ENCODE measurements around the gene DPPA4. TPM values are rescaled to one million over a fixed set of nuclear protein-coding genes. Genes with fewer than 3 reads are reported as not detected.
"Not testable (repeated sequence)": the region's sequence is repeated elsewhere in the genome, so short reads cannot be mapped to it uniquely, and the experiment has no call there.

DPPA4 gene
- total RNA-seq, 1 experiment from 2014 or later = 774 TPM

GRCh38 chr3:109375975-109376374, 38.6 kb upstream of the DPPA4 start:
- H3K9me3 Mint-ChIP-seq = peaks cover 5% of the 10 kb centered on the region
- peaks cover 10% of the 10 kb centered on the region for H3K36me3 Mint-ChIP-seq
- ChIA-PET CTCF (no interaction called here), POLR2A (interaction anchor here (0.7 kb wide), 1 partner anchor 105 kb away, joined by 5 read pairs; no protein-coding TSS in a partner anchor)
- no peak overlapping the region for H3K4me3 Mint-ChIP-seq
- ATAC-seq (no peak), DNase-seq (ENCODE audit: low spot score) (no peak)
- TF ChIP-seq ERG (CRISPR knock-in tag; IDR thresholded peaks at IDR 0.05) = no peak
- TF ChIP-seq ATF1 (CRISPR knock-in tag; IDR thresholded peaks at IDR 0.05) = no peak
- no peak for TF ChIP-seq ZNF281 (CRISPR knock-in tag; IDR thresholded peaks at IDR 0.05)
- no peak for TF ChIP-seq NR1H2 (CRISPR knock-in tag; IDR thresholded peaks at IDR 0.05)
- TF ChIP-seq IRF2 (CRISPR knock-in tag; IDR thresholded peaks at IDR 0.05; ENCODE audit: borderline replicate concordance, low read depth) = no peak
- TF ChIP-seq ZNF512 (CRISPR knock-in tag; IDR thresholded peaks at IDR 0.05; ENCODE audit: borderline replicate concordance) = no peak
- no peak for TF ChIP-seq ATF6 (CRISPR knock-in tag; IDR thresholded peaks at IDR 0.05)
- TF ChIP-seq ZNF532 (CRISPR knock-in tag; IDR thresholded peaks at IDR 0.05; ENCODE audit: borderline replicate concordance) = no peak
- no peak for TF ChIP-seq SMAD4 (CRISPR knock-in tag; IDR thresholded peaks at IDR 0.05)
- no peak for TF ChIP-seq AFF4 (CRISPR knock-in tag; IDR thresholded peaks at IDR 0.05; ENCODE audit: borderline replicate concordance)
- H3K4me1 Mint-ChIP-seq = peaks cover 8% of the 10 kb centered on the region
- H3K27me3 Mint-ChIP-seq (ENCODE audit: low read depth) = no peaks in the 10 kb centered on the region
- H3K27ac Mint-ChIP-seq = no peak overlapping the region

GRCh38 chr3:109374434-109374833, 37.1 kb upstream of the DPPA4 start:
- not testable (repeated sequence) for DNase-seq (ENCODE audit: low spot score)

More at GRCh38 chr3:109374434-109374833, 37.1 kb upstream of the DPPA4 start:
- ATAC-seq; H3K27ac Mint-ChIP-seq; CTCF ChIA-PET; H3K9me3 Mint-ChIP-seq; H3K4me3 Mint-ChIP-seq; POLR2A ChIA-PET; H3K4me1 Mint-ChIP-seq; H3K27me3 Mint-ChIP-seq (ENCODE audit: low read depth): not testable (repeated sequence)
- H3K36me3 Mint-ChIP-seq = peaks cover 21% of the 10 kb centered on the region
